Lower leg skin (tissue), 4 donors: ENCODE data around the gene PSMD7. TPM values are rescaled to one million over a fixed set of nuclear protein-coding genes. Genes with fewer than 3 reads are reported as not detected.

Experiments
- DNase-seq, 2 donors: peaks; one replicate each; pipeline ENCODE4 v3.0.0-alpha.2; 2019; ENCODE audit warnings: low spot score in 2 of 2
- H3K4me3 ChIP-seq: fragments of 200-600 bp; sonication (generic); 2 replicates; pipeline ENCODE4 v1.5.1; 2017; ENCODE audit warnings: mild to moderate bottlenecking, low read depth; ENCODE audit not compliant: poor library complexity, severe bottlenecking
- POLR2A ChIP-seq, 2 donors: fragments of 450-650 bp; IDR thresholded peaks; one replicate each; pipeline ENCODE4 v1.6.1; 2016 to 2017; ENCODE audit warnings: antibody characterized with exemption in 2 of 2, mild to moderate bottlenecking in 1 of 2, moderate library complexity in 1 of 2
- WGBS, 2 donors: methylation state at CpG; one replicate each; pipeline ENCODE4 v1.1.5; 2018; 5-methylcytosine and 5-hydroxymethylcytosine counted together
- intact Hi-C: fragments of 100-400 bp; cut with DNase I; formaldehyde crosslinking; loops from one replicate; pipeline ENCODE4 v1.15.0; 2023; ENCODE audit warnings: low total_unique reads
- total RNA-seq, 4 donors: library from RNA; depleted of rRNA; stranded (reverse); fragments of >200 nt; gene quantifications; one replicate each; pipeline ENCODE4 v1.1.0, GENCODE V29; 2016
- TF ChIP-seq, protein P1 (sequence below), 3 donors: fragments of 450-650 bp; IDR thresholded peaks; one replicate each; pipeline ENCODE4 v1.5.1; 2016; ENCODE audit warnings: antibody characterized with exemption in 3 of 3, mild to moderate bottlenecking in 3 of 3, moderate library complexity in 2 of 3

PSMD7 gene
- total RNA-seq, 4 donors from 2014 or later = 77.3 to 109 (median 102) TPM

DNA sequence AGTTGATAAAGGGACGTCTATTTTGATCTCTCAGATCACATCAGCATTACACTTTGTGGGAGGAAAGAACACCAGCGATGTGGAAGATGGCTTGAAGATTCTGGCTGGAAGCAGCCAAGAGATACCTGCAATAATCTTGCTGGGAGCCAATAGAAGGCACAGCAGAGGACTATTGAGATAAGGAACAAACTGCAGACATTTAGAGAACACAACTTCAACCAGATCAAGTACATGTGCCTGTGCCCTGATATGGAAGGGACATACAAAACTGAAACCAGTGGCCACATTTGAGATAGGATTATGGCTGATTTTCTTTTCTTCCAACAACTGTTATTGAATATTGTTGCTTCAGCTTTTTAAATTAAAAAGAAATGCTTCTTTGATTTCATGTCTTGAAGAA, 18.6 kb upstream of the PSMD7 start:
- 77 to 85% methylated on average over 2 of the region's 2 CpGs for WGBS, 2 donors
- DNase-seq = no peak
- intact Hi-C loops = no loop called here
- TF ChIP-seq, protein P1, sequence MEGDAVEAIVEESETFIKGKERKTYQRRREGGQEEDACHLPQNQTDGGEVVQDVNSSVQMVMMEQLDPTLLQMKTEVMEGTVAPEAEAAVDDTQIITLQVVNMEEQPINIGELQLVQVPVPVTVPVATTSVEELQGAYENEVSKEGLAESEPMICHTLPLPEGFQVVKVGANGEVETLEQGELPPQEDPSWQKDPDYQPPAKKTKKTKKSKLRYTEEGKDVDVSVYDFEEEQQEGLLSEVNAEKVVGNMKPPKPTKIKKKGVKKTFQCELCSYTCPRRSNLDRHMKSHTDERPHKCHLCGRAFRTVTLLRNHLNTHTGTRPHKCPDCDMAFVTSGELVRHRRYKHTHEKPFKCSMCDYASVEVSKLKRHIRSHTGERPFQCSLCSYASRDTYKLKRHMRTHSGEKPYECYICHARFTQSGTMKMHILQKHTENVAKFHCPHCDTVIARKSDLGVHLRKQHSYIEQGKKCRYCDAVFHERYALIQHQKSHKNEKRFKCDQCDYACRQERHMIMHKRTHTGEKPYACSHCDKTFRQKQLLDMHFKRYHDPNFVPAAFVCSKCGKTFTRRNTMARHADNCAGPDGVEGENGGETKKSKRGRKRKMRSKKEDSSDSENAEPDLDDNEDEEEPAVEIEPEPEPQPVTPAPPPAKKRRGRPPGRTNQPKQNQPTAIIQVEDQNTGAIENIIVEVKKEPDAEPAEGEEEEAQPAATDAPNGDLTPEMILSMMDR (IDR thresholded peaks at IDR 0.05) = no peak
- TF ChIP-seq POLR2A (IDR thresholded peaks at IDR 0.05) = no peak
- H3K4me3 ChIP-seq = no peak overlapping the region

DNA sequence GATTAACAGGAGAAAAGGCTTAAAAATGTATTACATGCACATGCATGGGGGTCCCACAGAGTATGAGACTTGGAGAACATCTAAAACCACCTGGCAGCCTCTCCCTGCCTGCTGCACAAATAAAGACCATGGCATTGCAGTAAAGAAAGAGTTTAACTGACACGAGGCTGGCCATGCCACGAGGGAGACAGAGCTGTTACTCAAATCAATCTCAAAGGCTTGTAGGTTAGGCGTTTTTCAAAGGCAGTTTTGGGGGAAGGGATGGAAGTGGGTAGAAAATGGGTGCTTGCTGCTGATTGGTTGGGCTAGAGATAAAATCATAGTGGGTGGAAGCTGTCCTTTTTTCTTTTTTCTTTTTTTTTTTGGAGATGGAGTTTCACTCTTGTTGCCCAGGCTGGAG, 17.3 kb upstream of the PSMD7 start:
- no peak for DNase-seq
- H3K4me3 ChIP-seq = no peak overlapping the region
- no peak for TF ChIP-seq POLR2A (IDR thresholded peaks at IDR 0.05)
- TF ChIP-seq, protein P1 (IDR thresholded peaks at IDR 0.05) = no peak
- WGBS, 2 donors = 76 to 77% methylated on average over 3 of the region's 3 CpGs
- intact Hi-C loops = no loop called here

DNA sequence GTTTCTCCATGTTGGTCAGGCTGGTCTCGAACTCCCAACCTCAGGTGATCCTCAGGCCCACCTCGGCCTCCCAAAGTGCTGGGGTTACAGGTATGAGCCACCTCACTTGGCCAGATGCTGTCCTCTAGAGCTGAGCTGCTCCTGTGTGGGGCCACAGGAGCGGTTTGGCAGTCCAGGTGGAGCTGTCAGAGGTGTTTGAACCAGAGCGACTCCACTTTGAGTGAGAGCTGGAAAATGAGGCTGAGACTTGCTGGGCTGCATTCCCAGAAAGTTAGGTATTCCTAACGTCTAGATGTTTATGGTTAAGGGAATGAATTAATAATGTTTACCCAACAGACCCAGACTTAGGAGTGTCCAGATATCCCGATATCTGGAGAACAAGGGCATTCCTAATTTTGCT, 16.8 kb upstream of the PSMD7 start:
- DNase-seq = no peak
- no peak for TF ChIP-seq POLR2A (IDR thresholded peaks at IDR 0.05)
- TF ChIP-seq, protein P1 (IDR thresholded peaks at IDR 0.05) = no peak
- no peak overlapping the region for H3K4me3 ChIP-seq
- intact Hi-C loops = no loop called here
- WGBS, 2 donors = 77 to 84% methylated on average over 6 of the region's 6 CpGs

DNA sequence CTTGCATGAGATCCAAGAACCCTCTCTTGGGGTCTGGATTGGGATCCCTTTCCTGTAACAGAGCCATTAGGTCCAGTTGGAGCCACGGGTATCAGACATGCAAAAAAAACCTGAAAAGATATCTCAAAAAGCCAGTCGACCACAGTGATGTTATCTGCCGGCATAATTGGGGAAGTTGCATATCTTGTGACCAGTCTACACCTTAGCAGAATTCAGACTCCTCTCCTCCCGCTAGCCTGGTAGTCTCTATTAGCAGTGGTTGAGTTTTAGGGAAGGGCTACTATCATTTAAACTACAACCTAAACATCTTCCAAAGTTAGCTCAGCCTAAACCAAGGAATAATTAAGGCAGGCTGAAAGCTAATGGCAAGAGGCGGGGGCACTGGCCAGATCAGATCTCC, 16.2 kb upstream of the PSMD7 start:
- TF ChIP-seq, protein P1 (IDR thresholded peaks at IDR 0.05) = no peak
- no peak for TF ChIP-seq POLR2A (IDR thresholded peaks at IDR 0.05)
- H3K4me3 ChIP-seq = no peak overlapping the region
- intact Hi-C loops = no loop called here
- WGBS, 2 donors = 79 to 86% methylated on average over 5 of the region's 5 CpGs
- no peak for DNase-seq

DNA sequence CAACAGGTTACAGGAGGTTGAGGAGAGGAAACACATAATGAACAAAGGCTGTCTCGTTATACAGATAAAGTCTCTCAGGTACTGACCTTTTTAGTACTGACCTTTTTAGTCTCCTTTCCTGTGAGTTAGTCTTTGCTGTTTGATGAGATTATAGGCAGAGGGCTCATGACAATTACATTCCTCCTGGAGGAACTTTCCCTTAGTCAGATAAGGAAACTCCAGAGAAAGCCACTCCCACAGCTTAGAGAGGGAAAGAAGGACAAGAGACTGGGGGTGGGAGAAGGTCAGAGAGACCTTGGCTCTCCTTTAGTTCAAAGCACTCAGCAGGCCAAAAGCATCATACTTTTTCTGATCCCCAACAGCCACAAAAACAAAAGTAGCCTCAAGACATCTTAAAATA, 15.3 kb upstream of the PSMD7 start:
- intact Hi-C loops = no loop called here
- 55 to 77% methylated on average over 1 of the region's 1 CpG for WGBS, 2 donors
- no peak for DNase-seq
- no peak overlapping the region for H3K4me3 ChIP-seq
- no peak for TF ChIP-seq POLR2A (IDR thresholded peaks at IDR 0.05)
- TF ChIP-seq, protein P1 (IDR thresholded peaks at IDR 0.05) = no peak

DNA sequence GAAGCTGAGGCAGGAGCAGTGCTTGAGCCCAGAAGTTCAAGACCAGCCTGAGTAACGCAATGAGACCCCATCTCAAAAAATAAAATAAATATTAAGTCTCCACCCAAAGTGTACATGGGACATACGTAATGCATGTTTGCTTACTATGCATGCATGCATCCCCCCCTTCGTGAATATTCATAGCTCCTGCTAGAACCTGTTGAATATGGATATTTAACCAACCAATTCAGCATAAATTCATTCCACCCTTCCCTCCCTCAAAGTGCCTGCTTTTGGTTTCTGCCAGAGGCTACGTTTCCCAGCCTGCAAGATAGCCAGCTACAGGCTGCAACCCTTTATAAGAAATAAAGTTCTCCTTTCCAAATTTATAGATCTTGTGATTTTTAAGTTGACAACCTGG, 12.9 kb upstream of the PSMD7 start:
- H3K4me3 ChIP-seq = no peak overlapping the region
- no peak for DNase-seq
- 86 to 87% methylated on average over 4 of the region's 4 CpGs for WGBS, 2 donors
- TF ChIP-seq, protein P1 (IDR thresholded peaks at IDR 0.05) = no peak
- TF ChIP-seq POLR2A (IDR thresholded peaks at IDR 0.05) = no peak
- intact Hi-C loops = no loop called here
